ENCODE measurements around the gene NARS2.

Gene NARS2

GRCh38 chr11:78398715-78399114 is 175.9 kb downstream of the NARS2 start:
- Histone ChIP-seq H3K4me3 (ENCODE audit: low read depth, low read length) (no peak overlapping the region), H2BK5ac (ENCODE audit: low read depth, low read length, poor library complexity) (no peak overlapping the region), H4K8ac (ENCODE audit: low read depth, low read length) (no peak overlapping the region), H3K23ac (ENCODE audit: low read length) (no peak overlapping the region), H3K18ac (ENCODE audit: low read length) (no peak overlapping the region), H2AFZ (ENCODE audit: insufficient read depth, low read length, poor library complexity) (no peak overlapping the region), H3K36me3 (ENCODE audit: control insufficient read depth in 1 of 2, insufficient read depth in 2 of 2, low read length in 2 of 2) (peaks cover 0 to 4% of the 10 kb centered on the region in 2 experiments), H4K91ac (ENCODE audit: low read depth, low read length) (no peak overlapping the region), H3K79me2 (ENCODE audit: control insufficient read depth, insufficient read depth, low read length, poor library complexity) (peaks cover 23% of the 10 kb centered on the region), H2AK5ac (ENCODE audit: low read length) (no peak overlapping the region), H3K14ac (ENCODE audit: low read length) (no peak overlapping the region), H3K9ac (ENCODE audit: low read length) (no peak overlapping the region), H3K4me2 (ENCODE audit: low read length) (no peak overlapping the region), H3K79me1 (ENCODE audit: low read length) (peaks cover 17% of the 10 kb centered on the region), H3K27ac (ENCODE audit: low read depth, low read length) (no peak overlapping the region), H3K4me1 (ENCODE audit: control insufficient read depth in 1 of 2, insufficient read depth in 2 of 2, low read length in 2 of 2) (peaks cover 9 to 29% of the 10 kb centered on the region in 2 experiments), H2BK120ac (ENCODE audit: insufficient read depth, low read length, poor library complexity) (no peak overlapping the region), H3K27me3 (ENCODE audit: insufficient read depth, low read length) (no peaks in the 10 kb centered on the region), H3K9me3 (ENCODE audit: insufficient read depth, low read depth, low read length) (no peaks in the 10 kb centered on the region), H4K12ac (ENCODE audit: low read depth, low read length) (no peak overlapping the region), H3K4ac (ENCODE audit: low read depth, low read length) (no peak overlapping the region), H2BK12ac (ENCODE audit: low read length) (no peak overlapping the region)
- WGBS (ENCODE audit: extremely low coverage, insufficient coverage, insufficient read length) = no CpG with 5 or more reads among the region's 1 CpG
- DNase-seq = no peak

GRCh38 chr11:78397398-78397797 is 177.3 kb downstream of the NARS2 start:
- Histone ChIP-seq H3K4me2 (ENCODE audit: low read length) (no peak overlapping the region), H3K79me2 (ENCODE audit: control insufficient read depth, insufficient read depth, low read length, poor library complexity) (peaks cover 23% of the 10 kb centered on the region), H3K18ac (ENCODE audit: low read length) (no peak overlapping the region), H3K79me1 (ENCODE audit: low read length) (peaks cover 19% of the 10 kb centered on the region), H3K9ac (ENCODE audit: low read length) (no peak overlapping the region), H2BK120ac (ENCODE audit: insufficient read depth, low read length, poor library complexity) (no peak overlapping the region), H4K8ac (ENCODE audit: low read depth, low read length) (no peak overlapping the region), H3K14ac (ENCODE audit: low read length) (peak overlapping the region; percentile 82), H3K36me3 (ENCODE audit: control insufficient read depth in 1 of 2, insufficient read depth in 2 of 2, low read length in 2 of 2) (peaks cover 0 to 4% of the 10 kb centered on the region in 2 experiments), H2BK5ac (ENCODE audit: low read depth, low read length, poor library complexity) (no peak overlapping the region), H2AFZ (ENCODE audit: insufficient read depth, low read length, poor library complexity) (no peak overlapping the region), H3K4me1 (ENCODE audit: control insufficient read depth in 1 of 2, insufficient read depth in 2 of 2, low read length in 2 of 2) (peaks cover 11 to 31% of the 10 kb centered on the region in 2 experiments), H3K4ac (ENCODE audit: low read depth, low read length) (peak overlapping the region; percentile 96), H4K91ac (ENCODE audit: low read depth, low read length) (no peak overlapping the region), H3K27ac (ENCODE audit: low read depth, low read length) (no peak overlapping the region), H4K12ac (ENCODE audit: low read depth, low read length) (no peak overlapping the region), H3K23ac (ENCODE audit: low read length) (no peak overlapping the region), H3K27me3 (ENCODE audit: insufficient read depth, low read length) (no peaks in the 10 kb centered on the region), H3K9me3 (ENCODE audit: insufficient read depth, low read depth, low read length) (no peaks in the 10 kb centered on the region), H2AK5ac (ENCODE audit: low read length) (no peak overlapping the region), H2BK12ac (ENCODE audit: low read length) (no peak overlapping the region), H3K4me3 (ENCODE audit: low read depth, low read length) (no peak overlapping the region)
- whole genome bisulfite sequencing (ENCODE audit: extremely low coverage, insufficient coverage, insufficient read length) = no CpG with 5 or more reads among the region's 3 CpGs
- no peak for DNase-seq

GRCh38 chr11:78395597-78395996 is 179.1 kb downstream of the NARS2 start:
- Histone ChIP-seq H3K9ac (ENCODE audit: low read length) (no peak overlapping the region), H2BK5ac (ENCODE audit: low read depth, low read length, poor library complexity) (no peak overlapping the region), H3K4ac (ENCODE audit: low read depth, low read length) (peak overlapping the region; percentile 94), H2AFZ (ENCODE audit: insufficient read depth, low read length, poor library complexity) (no peak overlapping the region), H4K8ac (ENCODE audit: low read depth, low read length) (no peak overlapping the region), H4K12ac (ENCODE audit: low read depth, low read length) (no peak overlapping the region), H3K4me1 (ENCODE audit: control insufficient read depth in 1 of 2, insufficient read depth in 2 of 2, low read length in 2 of 2) (peaks cover 12 to 31% of the 10 kb centered on the region in 2 experiments), H3K36me3 (ENCODE audit: control insufficient read depth in 1 of 2, insufficient read depth in 2 of 2, low read length in 2 of 2) (peaks cover 0 to 4% of the 10 kb centered on the region in 2 experiments), H3K79me1 (ENCODE audit: low read length) (peaks cover 17% of the 10 kb centered on the region), H3K23ac (ENCODE audit: low read length) (no peak overlapping the region), H2AK5ac (ENCODE audit: low read length) (no peak overlapping the region), H3K4me2 (ENCODE audit: low read length) (no peak overlapping the region), H2BK120ac (ENCODE audit: insufficient read depth, low read length, poor library complexity) (no peak overlapping the region), H4K91ac (ENCODE audit: low read depth, low read length) (no peak overlapping the region), H2BK12ac (ENCODE audit: low read length) (no peak overlapping the region), H3K18ac (ENCODE audit: low read length) (no peak overlapping the region), H3K9me3 (ENCODE audit: insufficient read depth, low read depth, low read length) (no peaks in the 10 kb centered on the region), H3K4me3 (ENCODE audit: low read depth, low read length) (no peak overlapping the region), H3K27me3 (ENCODE audit: insufficient read depth, low read length) (no peaks in the 10 kb centered on the region), H3K79me2 (ENCODE audit: control insufficient read depth, insufficient read depth, low read length, poor library complexity) (peaks cover 22% of the 10 kb centered on the region), H3K14ac (ENCODE audit: low read length) (no peak overlapping the region), H3K27ac (ENCODE audit: low read depth, low read length) (no peak overlapping the region)
- DNase-seq = no peak
- no CpG with 5 or more reads among the region's 1 CpG for WGBS (ENCODE audit: extremely low coverage, insufficient coverage, insufficient read length)

- Histone ChIP-seq H3K79me2 (ENCODE audit: control insufficient read depth, insufficient read depth, low read length, poor library complexity) (peaks cover 20% of the 10 kb centered on the region), H2BK120ac (ENCODE audit: insufficient read depth, low read length, poor library complexity) (no peak overlapping the region), H3K79me1 (ENCODE audit: low read length) (peaks cover 7% of the 10 kb centered on the region), H3K18ac (ENCODE audit: low read length) (no peak overlapping the region), H3K4me2 (ENCODE audit: low read length) (no peak overlapping the region), H3K27me3 (ENCODE audit: insufficient read depth, low read length) (no peaks in the 10 kb centered on the region), H2AFZ (ENCODE audit: insufficient read depth, low read length, poor library complexity) (no peak overlapping the region), H3K4ac (ENCODE audit: low read depth, low read length) (no peak overlapping the region), H2BK5ac (ENCODE audit: low read depth, low read length, poor library complexity) (no peak overlapping the region), H4K8ac (ENCODE audit: low read depth, low read length) (no peak overlapping the region), H3K36me3 (ENCODE audit: control insufficient read depth in 1 of 2, insufficient read depth in 2 of 2, low read length in 2 of 2) (peaks cover 0 to 4% of the 10 kb centered on the region in 2 experiments), H3K27ac (ENCODE audit: low read depth, low read length) (peak overlapping the region; percentile 55), H2AK5ac (ENCODE audit: low read length) (no peak overlapping the region), H4K91ac (ENCODE audit: low read depth, low read length) (no peak overlapping the region), H2BK12ac (ENCODE audit: low read length) (no peak overlapping the region), H4K12ac (ENCODE audit: low read depth, low read length) (no peak overlapping the region), H3K4me3 (ENCODE audit: low read depth, low read length) (no peak overlapping the region), H3K9me3 (ENCODE audit: insufficient read depth, low read depth, low read length) (no peaks in the 10 kb centered on the region), H3K14ac (ENCODE audit: low read length) (no peak overlapping the region), H3K4me1 (ENCODE audit: control insufficient read depth in 1 of 2, insufficient read depth in 2 of 2, low read length in 2 of 2) (peaks cover 6 to 17% of the 10 kb centered on the region in 2 experiments), H3K23ac (ENCODE audit: low read length) (no peak overlapping the region), H3K9ac (ENCODE audit: low read length) (no peak overlapping the region)
- DNase-seq = no peak
- WGBS (ENCODE audit: extremely low coverage, insufficient coverage, insufficient read length) = no CpG with 5 or more reads among the region's 2 CpGs
These were observed 181.8 kb downstream of the NARS2 start for GRCh38 chr11:78392854-78393253.

All from trophoblast cell (in vitro differentiated cells and primary cell).